ENCODE measurements around the gene JUP. TPM values are rescaled to one million over a fixed set of nuclear protein-coding genes. Genes with fewer than 3 reads are reported as not detected.

Gene JUP
- total and polyA plus RNA-seq, 10 of the 15 experiments (the other 5 are each of a cell fraction or from before 2014, with no cell fraction given): 1.5 to 36.3 (median 11.6) TPM

DNA sequence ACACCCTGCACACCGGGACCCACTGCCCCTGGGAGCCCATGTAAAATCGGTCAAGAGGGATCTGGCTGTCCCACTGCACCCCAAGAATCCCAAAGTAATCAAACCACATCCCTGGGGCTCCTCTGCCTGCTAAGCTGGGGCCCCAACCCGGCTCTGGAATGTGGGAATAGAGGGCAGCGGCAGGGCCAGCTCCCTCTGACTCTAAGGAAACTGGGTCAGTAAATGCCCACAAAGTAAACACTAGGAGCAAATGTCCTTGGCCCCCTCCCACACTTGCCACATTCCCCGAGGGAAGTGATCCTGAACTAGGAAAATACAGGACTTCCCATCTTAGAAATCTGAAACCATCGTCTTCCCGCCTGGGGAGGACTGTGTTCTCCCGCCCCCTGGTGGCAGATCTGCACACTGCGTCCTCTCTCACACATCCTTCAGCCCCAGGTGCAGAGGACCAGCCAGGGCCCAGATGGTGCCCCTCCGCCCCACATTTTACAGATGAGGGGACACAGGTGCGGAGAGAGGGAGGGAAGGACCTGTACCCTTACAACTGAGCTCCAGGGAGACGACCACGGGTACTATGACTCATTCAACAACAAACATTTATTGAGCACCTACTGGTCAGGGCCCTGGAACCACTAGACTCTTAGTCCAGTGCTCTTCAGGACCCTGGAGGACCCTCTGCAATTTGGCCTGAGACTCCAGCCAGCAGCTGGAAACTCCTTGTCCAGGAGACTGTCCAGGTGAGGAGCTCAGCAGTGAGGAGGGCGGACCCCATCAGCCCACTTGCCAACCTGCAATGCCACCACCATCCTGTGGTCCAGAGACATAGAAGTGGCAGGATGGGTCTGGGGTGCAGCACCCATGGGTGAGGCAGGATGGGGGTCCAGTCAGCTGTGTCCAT lies 15.1 kb upstream of the JUP start (continued):
- TF ChIP-seq, protein P1, sequence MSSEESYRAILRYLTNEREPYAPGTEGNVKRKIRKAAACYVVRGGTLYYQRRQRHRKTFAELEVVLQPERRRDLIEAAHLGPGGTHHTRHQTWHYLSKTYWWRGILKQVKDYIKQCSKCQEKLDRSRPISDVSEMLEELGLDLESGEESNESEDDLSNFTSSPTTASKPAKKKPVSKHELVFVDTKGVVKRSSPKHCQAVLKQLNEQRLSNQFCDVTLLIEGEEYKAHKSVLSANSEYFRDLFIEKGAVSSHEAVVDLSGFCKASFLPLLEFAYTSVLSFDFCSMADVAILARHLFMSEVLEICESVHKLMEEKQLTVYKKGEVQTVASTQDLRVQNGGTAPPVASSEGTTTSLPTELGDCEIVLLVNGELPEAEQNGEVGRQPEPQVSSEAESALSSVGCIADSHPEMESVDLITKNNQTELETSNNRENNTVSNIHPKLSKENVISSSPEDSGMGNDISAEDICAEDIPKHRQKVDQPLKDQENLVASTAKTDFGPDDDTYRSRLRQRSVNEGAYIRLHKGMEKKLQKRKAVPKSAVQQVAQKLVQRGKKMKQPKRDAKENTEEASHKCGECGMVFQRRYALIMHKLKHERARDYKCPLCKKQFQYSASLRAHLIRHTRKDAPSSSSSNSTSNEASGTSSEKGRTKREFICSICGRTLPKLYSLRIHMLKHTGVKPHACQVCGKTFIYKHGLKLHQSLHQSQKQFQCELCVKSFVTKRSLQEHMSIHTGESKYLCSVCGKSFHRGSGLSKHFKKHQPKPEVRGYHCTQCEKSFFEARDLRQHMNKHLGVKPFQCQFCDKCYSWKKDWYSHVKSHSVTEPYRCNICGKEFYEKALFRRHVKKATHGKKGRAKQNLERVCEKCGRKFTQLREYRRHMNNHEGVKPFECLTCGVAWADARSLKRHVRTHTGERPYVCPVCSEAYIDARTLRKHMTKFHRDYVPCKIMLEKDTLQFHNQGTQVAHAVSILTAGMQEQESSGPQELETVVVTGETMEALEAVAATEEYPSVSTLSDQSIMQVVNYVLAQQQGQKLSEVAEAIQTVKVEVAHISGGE (CRISPR knock-in tag; IDR thresholded peaks at IDR 0.05): no peak
- TF ChIP-seq ZSCAN29 (IDR thresholded peaks at IDR 0.05) (no peak), ZNF384 (IDR thresholded peaks at IDR 0.05; ENCODE audit: borderline replicate concordance, low read depth, low read length) (no peak), RAD51 (IDR thresholded peaks at IDR 0.05) (no peak), BCL11A (IDR thresholded peaks at IDR 0.05; ENCODE audit: low read depth, low read length) (no peak), BMI1 (IDR thresholded peaks at IDR 0.05; ENCODE audit: borderline replicate concordance) (no peak), BACH1 (IDR thresholded peaks at IDR 0.05; ENCODE audit: borderline replicate concordance) (no peak), EED (IDR thresholded peaks at IDR 0.05; ENCODE audit: low read depth) (peak; percentile 57), KAT2A (conservative IDR thresholded peaks at IDR 0.05; ENCODE audit: control insufficient read depth, low read depth, low read length) (no peak), KDM1A (IDR thresholded peaks at IDR 0.05; ENCODE audit: borderline replicate concordance) (no peak), EZH2 (IDR thresholded peaks at IDR 0.05; ENCODE audit: borderline replicate concordance, control insufficient read depth, low read depth, low read length) (no peak), SRF (IDR thresholded peaks at IDR 0.05; ENCODE audit: low read depth in 2 of 2, low read length in 2 of 2) (no peak)
- TF ChIP-seq, protein P2, sequence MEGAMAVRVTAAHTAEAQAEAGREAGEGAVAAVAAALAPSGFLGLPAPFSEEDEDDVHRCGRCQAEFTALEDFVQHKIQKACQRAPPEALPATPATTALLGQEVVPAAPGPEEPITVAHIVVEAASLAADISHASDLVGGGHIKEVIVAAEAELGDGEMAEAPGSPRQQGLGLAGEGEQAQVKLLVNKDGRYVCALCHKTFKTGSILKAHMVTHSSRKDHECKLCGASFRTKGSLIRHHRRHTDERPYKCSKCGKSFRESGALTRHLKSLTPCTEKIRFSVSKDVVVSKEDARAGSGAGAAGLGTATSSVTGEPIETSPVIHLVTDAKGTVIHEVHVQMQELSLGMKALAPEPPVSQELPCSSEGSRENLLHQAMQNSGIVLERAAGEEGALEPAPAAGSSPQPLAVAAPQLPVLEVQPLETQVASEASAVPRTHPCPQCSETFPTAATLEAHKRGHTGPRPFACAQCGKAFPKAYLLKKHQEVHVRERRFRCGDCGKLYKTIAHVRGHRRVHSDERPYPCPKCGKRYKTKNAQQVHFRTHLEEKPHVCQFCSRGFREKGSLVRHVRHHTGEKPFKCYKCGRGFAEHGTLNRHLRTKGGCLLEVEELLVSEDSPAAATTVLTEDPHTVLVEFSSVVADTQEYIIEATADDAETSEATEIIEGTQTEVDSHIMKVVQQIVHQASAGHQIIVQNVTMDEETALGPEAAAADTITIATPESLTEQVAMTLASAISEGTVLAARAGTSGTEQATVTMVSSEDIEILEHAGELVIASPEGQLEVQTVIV (IDR thresholded peaks at IDR 0.05; ENCODE audit: borderline replicate concordance, partially characterized antibody): no peak
- TF ChIP-seq, protein P3, sequence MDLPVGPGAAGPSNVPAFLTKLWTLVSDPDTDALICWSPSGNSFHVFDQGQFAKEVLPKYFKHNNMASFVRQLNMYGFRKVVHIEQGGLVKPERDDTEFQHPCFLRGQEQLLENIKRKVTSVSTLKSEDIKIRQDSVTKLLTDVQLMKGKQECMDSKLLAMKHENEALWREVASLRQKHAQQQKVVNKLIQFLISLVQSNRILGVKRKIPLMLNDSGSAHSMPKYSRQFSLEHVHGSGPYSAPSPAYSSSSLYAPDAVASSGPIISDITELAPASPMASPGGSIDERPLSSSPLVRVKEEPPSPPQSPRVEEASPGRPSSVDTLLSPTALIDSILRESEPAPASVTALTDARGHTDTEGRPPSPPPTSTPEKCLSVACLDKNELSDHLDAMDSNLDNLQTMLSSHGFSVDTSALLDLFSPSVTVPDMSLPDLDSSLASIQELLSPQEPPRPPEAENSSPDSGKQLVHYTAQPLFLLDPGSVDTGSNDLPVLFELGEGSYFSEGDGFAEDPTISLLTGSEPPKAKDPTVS (IDR thresholded peaks at IDR 0.05; ENCODE audit: low read depth, low read length): no peak
- TF ChIP-seq, protein P4, sequence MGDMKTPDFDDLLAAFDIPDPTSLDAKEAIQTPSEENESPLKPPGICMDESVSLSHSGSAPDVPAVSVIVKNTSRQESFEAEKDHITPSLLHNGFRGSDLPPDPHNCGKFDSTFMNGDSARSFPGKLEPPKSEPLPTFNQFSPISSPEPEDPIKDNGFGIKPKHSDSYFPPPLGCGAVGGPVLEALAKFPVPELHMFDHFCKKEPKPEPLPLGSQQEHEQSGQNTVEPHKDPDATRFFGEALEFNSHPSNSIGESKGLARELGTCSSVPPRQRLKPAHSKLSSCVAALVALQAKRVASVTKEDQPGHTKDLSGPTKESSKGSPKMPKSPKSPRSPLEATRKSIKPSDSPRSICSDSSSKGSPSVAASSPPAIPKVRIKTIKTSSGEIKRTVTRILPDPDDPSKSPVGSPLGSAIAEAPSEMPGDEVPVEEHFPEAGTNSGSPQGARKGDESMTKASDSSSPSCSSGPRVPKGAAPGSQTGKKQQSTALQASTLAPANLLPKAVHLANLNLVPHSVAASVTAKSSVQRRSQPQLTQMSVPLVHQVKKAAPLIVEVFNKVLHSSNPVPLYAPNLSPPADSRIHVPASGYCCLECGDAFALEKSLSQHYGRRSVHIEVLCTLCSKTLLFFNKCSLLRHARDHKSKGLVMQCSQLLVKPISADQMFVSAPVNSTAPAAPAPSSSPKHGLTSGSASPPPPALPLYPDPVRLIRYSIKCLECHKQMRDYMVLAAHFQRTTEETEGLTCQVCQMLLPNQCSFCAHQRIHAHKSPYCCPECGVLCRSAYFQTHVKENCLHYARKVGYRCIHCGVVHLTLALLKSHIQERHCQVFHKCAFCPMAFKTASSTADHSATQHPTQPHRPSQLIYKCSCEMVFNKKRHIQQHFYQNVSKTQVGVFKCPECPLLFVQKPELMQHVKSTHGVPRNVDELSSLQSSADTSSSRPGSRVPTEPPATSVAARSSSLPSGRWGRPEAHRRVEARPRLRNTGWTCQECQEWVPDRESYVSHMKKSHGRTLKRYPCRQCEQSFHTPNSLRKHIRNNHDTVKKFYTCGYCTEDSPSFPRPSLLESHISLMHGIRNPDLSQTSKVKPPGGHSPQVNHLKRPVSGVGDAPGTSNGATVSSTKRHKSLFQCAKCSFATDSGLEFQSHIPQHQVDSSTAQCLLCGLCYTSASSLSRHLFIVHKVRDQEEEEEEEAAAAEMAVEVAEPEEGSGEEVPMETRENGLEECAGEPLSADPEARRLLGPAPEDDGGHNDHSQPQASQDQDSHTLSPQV (IDR thresholded peaks at IDR 0.05): no peak
- TF ChIP-seq, protein P5, sequence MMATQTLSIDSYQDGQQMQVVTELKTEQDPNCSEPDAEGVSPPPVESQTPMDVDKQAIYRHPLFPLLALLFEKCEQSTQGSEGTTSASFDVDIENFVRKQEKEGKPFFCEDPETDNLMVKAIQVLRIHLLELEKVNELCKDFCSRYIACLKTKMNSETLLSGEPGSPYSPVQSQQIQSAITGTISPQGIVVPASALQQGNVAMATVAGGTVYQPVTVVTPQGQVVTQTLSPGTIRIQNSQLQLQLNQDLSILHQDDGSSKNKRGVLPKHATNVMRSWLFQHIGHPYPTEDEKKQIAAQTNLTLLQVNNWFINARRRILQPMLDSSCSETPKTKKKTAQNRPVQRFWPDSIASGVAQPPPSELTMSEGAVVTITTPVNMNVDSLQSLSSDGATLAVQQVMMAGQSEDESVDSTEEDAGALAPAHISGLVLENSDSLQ (IDR thresholded peaks at IDR 0.05): no peak

Data from GM12878 (cell line).